NT2/D1 (cell line): ENCODE data around the gene NRXN3.

Source experiments
- DNase-seq: peaks from one replicate; pipeline ENCODE4 v3.0.0-alpha.2; 2011; ENCODE audit warnings: low read depth, low spot score
- H3K27me3 ChIP-seq: 2 replicates; pipeline ENCODE4 v1.6.0; 2011; ENCODE audit warnings: mild to moderate bottlenecking; ENCODE audit not compliant: insufficient read length, insufficient read depth
- H3K36me3 ChIP-seq: 2 replicates; pipeline ENCODE4 v1.6.1; 2011; ENCODE audit warnings: mild to moderate bottlenecking, low read length, mixed read lengths; ENCODE audit not compliant: insufficient read depth, insufficient read length
- H3K4me1 ChIP-seq: 2 replicates; pipeline ENCODE4 v1.5.1; 2011; ENCODE audit not compliant: insufficient read depth, insufficient read length
- H3K4me3 ChIP-seq: 2 replicates; pipeline ENCODE4 v1.5.1; 2011; ENCODE audit warnings: low read depth; ENCODE audit not compliant: insufficient read length
- H3K9ac ChIP-seq: 2 replicates; pipeline ENCODE4 v1.6.0; 2011; ENCODE audit warnings: low read depth; ENCODE audit not compliant: insufficient read length
- H3K9me3 ChIP-seq: 2 replicates; pipeline ENCODE4 v1.5.1; 2011; ENCODE audit warnings: mild to moderate bottlenecking, low read length; ENCODE audit not compliant: insufficient read depth
- SUZ12 ChIP-seq: IDR thresholded peaks from 2 replicates; pipeline ENCODE4 v1.6.1; 2011; ENCODE audit not compliant: insufficient read length, insufficient read depth; ENCODE audit errors: extremely low read depth
- YY1 ChIP-seq: IDR thresholded peaks from 2 replicates; pipeline ENCODE4 v1.6.1; 2011; ENCODE audit not compliant: insufficient read length, insufficient read depth
- ZNF274 ChIP-seq: IDR thresholded peaks from 2 replicates; pipeline ENCODE4 v1.6.1; 2011; ENCODE audit warnings: mild to moderate bottlenecking, low read depth, low read length

The NRXN3 gene

DNA sequence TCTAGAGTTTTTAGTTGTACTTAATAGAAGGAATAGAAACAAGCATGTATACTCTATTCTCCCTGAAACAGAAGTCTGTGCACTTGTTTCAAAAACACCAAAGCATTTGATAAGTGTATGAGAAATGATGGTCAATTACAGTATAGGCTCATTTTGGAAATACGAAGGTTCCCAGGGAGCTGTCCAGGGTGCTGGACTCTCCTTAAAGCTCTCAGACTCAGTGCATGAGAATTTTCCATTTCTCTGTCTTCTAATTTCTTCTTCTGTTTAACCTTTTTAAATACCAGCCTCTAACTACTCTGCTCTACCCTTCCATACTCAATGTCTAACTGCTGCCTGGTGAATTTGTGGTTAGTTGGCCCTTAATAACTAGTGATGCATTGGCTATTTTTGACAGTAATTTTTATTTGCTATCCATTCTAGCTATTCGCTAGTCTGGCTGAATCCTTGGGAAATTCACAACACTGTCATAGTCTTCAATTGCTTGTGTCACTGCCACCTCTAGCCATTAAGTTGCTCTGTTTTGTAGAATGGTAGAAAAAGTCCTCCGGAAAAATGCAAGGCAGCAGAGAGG, 229.2 kb downstream of the NRXN3 start:
- no peaks in the 10 kb centered on the region for H3K27me3 ChIP-seq
- H3K9ac ChIP-seq, result no peak overlapping the region
- no peak overlapping the region for H3K4me3 ChIP-seq
- DNase-seq, result no peak
- no peaks in the 10 kb centered on the region for H3K36me3 ChIP-seq
- no peaks in the 10 kb centered on the region for H3K4me1 ChIP-seq
- TF ChIP-seq ZNF274 (no peak), YY1 (no peak), SUZ12 (no peak)
- no peaks in the 10 kb centered on the region for H3K9me3 ChIP-seq

DNA sequence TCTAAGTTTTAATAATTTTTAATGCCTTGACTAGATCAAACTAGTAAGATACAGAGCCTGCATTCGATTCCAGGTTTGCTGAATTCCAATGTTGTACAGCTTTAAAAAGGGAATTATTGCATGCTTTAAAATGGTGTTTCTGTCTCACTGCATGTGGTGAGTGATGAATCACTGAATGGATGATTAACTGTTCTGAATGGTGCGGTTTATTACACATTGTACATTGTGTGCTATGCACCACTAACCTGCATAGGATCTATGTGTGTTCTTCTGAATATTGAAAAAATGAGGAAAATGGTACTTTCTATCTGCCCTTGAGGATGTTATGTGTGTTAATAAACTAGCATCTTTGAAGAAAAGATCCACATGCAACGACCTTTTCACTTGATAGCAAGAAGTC, 231.7 kb downstream of the NRXN3 start:
- TF ChIP-seq SUZ12, result no peak
- TF ChIP-seq YY1, result no peak
- no peak for TF ChIP-seq ZNF274
- H3K9me3 ChIP-seq, result no peaks in the 10 kb centered on the region
- H3K36me3 ChIP-seq, result no peaks in the 10 kb centered on the region
- no peaks in the 10 kb centered on the region for H3K4me1 ChIP-seq
- no peak overlapping the region for H3K9ac ChIP-seq
- no peak overlapping the region for H3K4me3 ChIP-seq
- H3K27me3 ChIP-seq, result no peaks in the 10 kb centered on the region
- no peak for DNase-seq

DNA sequence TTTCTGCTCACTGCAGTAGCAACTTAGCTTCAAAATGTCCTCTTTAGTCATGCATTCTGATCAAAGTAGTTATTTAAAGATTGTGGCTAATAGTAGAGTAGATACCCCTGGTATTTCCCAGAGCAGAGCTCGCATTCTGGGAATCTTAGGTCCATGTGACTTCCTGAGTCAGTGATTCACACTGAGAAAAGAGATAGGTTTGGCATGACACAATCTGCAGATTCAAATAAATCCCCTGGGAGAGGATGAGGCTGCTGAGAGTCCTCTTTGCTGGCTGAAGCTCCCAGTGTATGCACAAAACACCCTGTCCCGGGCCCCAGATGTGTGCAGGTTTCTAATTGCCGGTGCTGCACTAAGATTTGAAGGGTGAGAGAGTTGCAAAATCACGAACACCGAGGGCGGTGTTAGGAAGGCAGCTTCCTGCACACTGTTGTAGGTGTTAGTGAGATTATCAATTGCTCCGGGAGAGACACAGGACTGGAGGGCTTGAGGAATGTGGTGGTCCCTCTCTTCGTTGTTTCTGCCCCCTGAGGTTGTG, 233.2 kb downstream of the NRXN3 start:
- H3K4me1 ChIP-seq, result no peaks in the 10 kb centered on the region
- H3K9me3 ChIP-seq, result no peaks in the 10 kb centered on the region
- H3K27me3 ChIP-seq, result no peaks in the 10 kb centered on the region
- no peaks in the 10 kb centered on the region for H3K36me3 ChIP-seq
- no peak overlapping the region for H3K4me3 ChIP-seq
- no peak for TF ChIP-seq ZNF274
- no peak for TF ChIP-seq YY1
- TF ChIP-seq SUZ12, result no peak
- no peak for DNase-seq
- H3K9ac ChIP-seq, result no peak overlapping the region

GRCh38 chr14:78405079-78405856, 235.1 kb downstream of the NRXN3 start:
- H3K9me3 ChIP-seq, result no peaks in the 10 kb centered on the region
- H3K4me1 ChIP-seq, result no peaks in the 10 kb centered on the region
- H3K36me3 ChIP-seq, result no peaks in the 10 kb centered on the region
- no peak for DNase-seq
- TF ChIP-seq ZNF274 (no peak), SUZ12 (no peak), YY1 (no peak)
- no peaks in the 10 kb centered on the region for H3K27me3 ChIP-seq
- no peak overlapping the region for H3K4me3 ChIP-seq
- H3K9ac ChIP-seq, result no peak overlapping the region

GRCh38 chr14:78412475-78412874, 242.3 kb downstream of the NRXN3 start:
- Histone ChIP-seq H3K36me3 (no peaks in the 10 kb centered on the region), H3K4me1 (no peaks in the 10 kb centered on the region), H3K9me3 (no peaks in the 10 kb centered on the region), H3K4me3 (no peak overlapping the region), H3K27me3 (no peaks in the 10 kb centered on the region), H3K9ac (no peak overlapping the region)
- no peak for TF ChIP-seq ZNF274
- TF ChIP-seq SUZ12, result no peak
- TF ChIP-seq YY1, result no peak
- no peak for DNase-seq

GRCh38 chr14:78414172-78414571, 244.0 kb downstream of the NRXN3 start:
- H3K9me3 ChIP-seq, result no peaks in the 10 kb centered on the region
- H3K4me1 ChIP-seq, result no peaks in the 10 kb centered on the region
- H3K9ac ChIP-seq, result no peak overlapping the region
- no peaks in the 10 kb centered on the region for H3K36me3 ChIP-seq
- H3K27me3 ChIP-seq, result no peaks in the 10 kb centered on the region
- no peak overlapping the region for H3K4me3 ChIP-seq
- TF ChIP-seq ZNF274 (no peak), YY1 (no peak), SUZ12 (no peak)
- DNase-seq, result no peak

DNA sequence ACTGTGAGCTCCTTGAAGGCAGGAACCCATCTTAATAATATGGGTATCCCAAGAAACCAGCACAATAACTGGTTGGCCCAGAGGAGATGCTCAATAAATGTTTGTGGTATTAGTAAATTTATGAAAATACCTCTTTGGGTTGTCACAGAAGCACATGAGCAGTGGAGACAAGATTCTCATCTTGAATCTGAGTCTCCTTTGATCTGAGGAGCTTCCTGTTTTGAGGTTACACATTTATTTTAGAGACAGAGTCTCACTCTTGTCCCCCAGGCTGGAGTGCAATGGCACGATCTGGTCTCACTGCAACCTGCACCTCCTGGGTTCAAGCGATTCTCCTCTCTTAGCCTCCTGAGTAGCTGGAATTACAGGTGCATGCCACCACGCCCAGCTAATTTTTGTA, 247.4 kb downstream of the NRXN3 start:
- H3K4me3 ChIP-seq, result no peak overlapping the region
- no peaks in the 10 kb centered on the region for H3K27me3 ChIP-seq
- TF ChIP-seq ZNF274 (no peak), YY1 (no peak), SUZ12 (no peak)
- no peaks in the 10 kb centered on the region for H3K9me3 ChIP-seq
- DNase-seq, result no peak
- no peaks in the 10 kb centered on the region for H3K36me3 ChIP-seq
- H3K9ac ChIP-seq, result no peak overlapping the region
- no peaks in the 10 kb centered on the region for H3K4me1 ChIP-seq
